Prostate gland (tissue), 2 donors: ENCODE measurements around the gene MARK2.
"Not testable (repeated sequence)": the region's sequence is repeated elsewhere in the genome, so short reads cannot be mapped to it uniquely, and the experiment has no call there.

ENCODE experiments used
- POLR2AphosphoS5 ChIP-seq: sonication (generic); formaldehyde crosslinking; IDR thresholded peaks from one replicate; pipeline ENCODE4 v1.6.1; 2017; ENCODE audit warnings: antibody characterized with exemption
- TF ChIP-seq, protein P1 (sequence below), 4 experiments: fragments of 200-600 bp in 2 of 4; fragments of 450-650 bp in 2 of 4; sonication (generic) in 2 of 4; IDR thresholded peaks; 1 replicate in 3 of 4; 2 replicates in 1 of 4; pipeline ENCODE4 v1.5.1; 2016 to 2019; ENCODE audit warnings: antibody characterized with exemption in 4 of 4, mild to moderate bottlenecking in 2 of 4, moderate library complexity in 2 of 4

- not testable (repeated sequence) for TF ChIP-seq POLR2AphosphoS5
- TF ChIP-seq, protein P1, sequence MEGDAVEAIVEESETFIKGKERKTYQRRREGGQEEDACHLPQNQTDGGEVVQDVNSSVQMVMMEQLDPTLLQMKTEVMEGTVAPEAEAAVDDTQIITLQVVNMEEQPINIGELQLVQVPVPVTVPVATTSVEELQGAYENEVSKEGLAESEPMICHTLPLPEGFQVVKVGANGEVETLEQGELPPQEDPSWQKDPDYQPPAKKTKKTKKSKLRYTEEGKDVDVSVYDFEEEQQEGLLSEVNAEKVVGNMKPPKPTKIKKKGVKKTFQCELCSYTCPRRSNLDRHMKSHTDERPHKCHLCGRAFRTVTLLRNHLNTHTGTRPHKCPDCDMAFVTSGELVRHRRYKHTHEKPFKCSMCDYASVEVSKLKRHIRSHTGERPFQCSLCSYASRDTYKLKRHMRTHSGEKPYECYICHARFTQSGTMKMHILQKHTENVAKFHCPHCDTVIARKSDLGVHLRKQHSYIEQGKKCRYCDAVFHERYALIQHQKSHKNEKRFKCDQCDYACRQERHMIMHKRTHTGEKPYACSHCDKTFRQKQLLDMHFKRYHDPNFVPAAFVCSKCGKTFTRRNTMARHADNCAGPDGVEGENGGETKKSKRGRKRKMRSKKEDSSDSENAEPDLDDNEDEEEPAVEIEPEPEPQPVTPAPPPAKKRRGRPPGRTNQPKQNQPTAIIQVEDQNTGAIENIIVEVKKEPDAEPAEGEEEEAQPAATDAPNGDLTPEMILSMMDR (IDR thresholded peaks at IDR 0.05), result not testable (repeated sequence)
Observed at GRCh38 chr11:63810383-63810782, 28.5 kb upstream of the MARK2 start.
